Astrocyte of the spinal cord (primary cell): ENCODE measurements around the gene UBAC2.
"Not testable (repeated sequence)": the region's sequence is repeated elsewhere in the genome, so short reads cannot be mapped to it uniquely, and the experiment has no call there.

Experiments
- DNase-seq: peaks from one replicate; pipeline ENCODE4 v3.0.0; 2011; ENCODE audit warnings: low read depth, low spot score
- H3K4me3 ChIP-seq: 2 replicates; pipeline ENCODE4 v1.5.1; 2011; ENCODE audit warnings: low read depth, mild to moderate bottlenecking, low read length, moderate library complexity
- CTCF ChIP-seq: IDR thresholded peaks from 2 replicates; pipeline ENCODE4 v1.5.1; 2012; ENCODE audit warnings: low read depth, mild to moderate bottlenecking, low read length, inconsistent platforms
- in situ Hi-C: cut with HindIII; loops from 2 replicates; pipeline ENCODE4 v1.10.0; 2017; ENCODE audit warnings: low sequenced_read_pairs

Gene UBAC2

GRCh38 chr13:99391781-99392469, 191.3 kb downstream of the UBAC2 start:
- no peak for TF ChIP-seq CTCF
- in situ Hi-C loops = no loop called here
- no peak for DNase-seq
- no peak overlapping the region for H3K4me3 ChIP-seq

- no peak for TF ChIP-seq CTCF
- DNase-seq = no peak
- no peak overlapping the region for H3K4me3 ChIP-seq
- in situ Hi-C loops = no loop called here
Measured at GRCh38 chr13:99392470-99393135, 191.9 kb downstream of the UBAC2 start.

GRCh38 chr13:99393391-99393790, 192.7 kb downstream of the UBAC2 start:
- DNase-seq, H3K4me3 ChIP-seq, in situ Hi-C loops: not testable (repeated sequence)

GRCh38 chr13:99393791-99394735, 193.4 kb downstream of the UBAC2 start:
- in situ Hi-C loops = no loop called here
- DNase-seq = no peak
- TF ChIP-seq CTCF = no peak
- H3K4me3 ChIP-seq = no peak overlapping the region

GRCh38 chr13:99395436-99395835, 194.8 kb downstream of the UBAC2 start:
- TF ChIP-seq CTCF = no peak
- in situ Hi-C loops = no loop called here
- H3K4me3 ChIP-seq = no peak overlapping the region
- no peak for DNase-seq

GRCh38 chr13:99396446-99396845, 195.8 kb downstream of the UBAC2 start:
- in situ Hi-C loops = no loop called here
- no peak for TF ChIP-seq CTCF
- no peak overlapping the region for H3K4me3 ChIP-seq
- DNase-seq = no peak
